ENCODE data around the gene SETD2. TPM values are rescaled to one million over a fixed set of nuclear protein-coding genes. Genes with fewer than 3 reads are reported as not detected.
"Not testable (repeated sequence)": the region's sequence is repeated elsewhere in the genome, so short reads cannot be mapped to it uniquely, and the experiment has no call there.

Gene SETD2
- polyA plus RNA-seq (2012; ENCODE audit: missing spikeins), result 23.5 TPM

- TF ChIP-seq TAF1 (IDR thresholded peaks at IDR 0.05; ENCODE audit: borderline replicate concordance, low read depth, low read length) (no peak), POLR2A (IDR thresholded peaks at IDR 0.05; ENCODE audit: low read depth, low read length) (no peak), POLR2AphosphoS5 (IDR thresholded peaks at IDR 0.05; ENCODE audit: low read depth, low read length) (no peak)
- DNase-seq (ENCODE audit: insufficient read length) (peak; percentile 77), FAIRE-seq (peak; percentile 97)
These were observed at the start of gene SETD2 for GRCh38 chr3:47164007-47164881. TSS of gene SETD2 (minus strand) at chr3:47164113. CDS start at chr3:47163924, 189 bp downstream.

- no peak for FAIRE-seq
- TF ChIP-seq POLR2A (IDR thresholded peaks at IDR 0.05; ENCODE audit: low read depth, low read length) (no peak), POLR2AphosphoS5 (IDR thresholded peaks at IDR 0.05; ENCODE audit: low read depth, low read length) (no peak), TAF1 (IDR thresholded peaks at IDR 0.05; ENCODE audit: borderline replicate concordance, low read depth, low read length) (no peak)
- no peak for DNase-seq (ENCODE audit: insufficient read length)
These were observed 47.0 kb upstream of the SETD2 start for GRCh38 chr3:47210863-47211405.

- FAIRE-seq; DNase-seq (ENCODE audit: insufficient read length): not testable (repeated sequence)
These were observed 42.1 kb upstream of the SETD2 start for GRCh38 chr3:47206022-47206421.

- DNase-seq (ENCODE audit: insufficient read length) (no peak), FAIRE-seq (no peak)
- TF ChIP-seq POLR2AphosphoS5 (IDR thresholded peaks at IDR 0.05; ENCODE audit: low read depth, low read length) (no peak), POLR2A (IDR thresholded peaks at IDR 0.05; ENCODE audit: low read depth, low read length) (no peak), TAF1 (IDR thresholded peaks at IDR 0.05; ENCODE audit: borderline replicate concordance, low read depth, low read length) (no peak)
These were observed 41.0 kb upstream of the SETD2 start for GRCh38 chr3:47204875-47205274.

GRCh38 chr3:47202542-47202941 is 38.6 kb upstream of the SETD2 start:
- FAIRE-seq, result no peak
- no peak for TF ChIP-seq POLR2AphosphoS5 (IDR thresholded peaks at IDR 0.05; ENCODE audit: low read depth, low read length)
- no peak for TF ChIP-seq TAF1 (IDR thresholded peaks at IDR 0.05; ENCODE audit: borderline replicate concordance, low read depth, low read length)
- no peak for TF ChIP-seq POLR2A (IDR thresholded peaks at IDR 0.05; ENCODE audit: low read depth, low read length)
- DNase-seq (ENCODE audit: insufficient read length), result no peak

- no peak for DNase-seq (ENCODE audit: insufficient read length)
- no peak for FAIRE-seq
- no peak for TF ChIP-seq TAF1 (IDR thresholded peaks at IDR 0.05; ENCODE audit: borderline replicate concordance, low read depth, low read length)
- TF ChIP-seq POLR2AphosphoS5 (IDR thresholded peaks at IDR 0.05; ENCODE audit: low read depth, low read length), result no peak
- TF ChIP-seq POLR2A (IDR thresholded peaks at IDR 0.05; ENCODE audit: low read depth, low read length), result no peak
These were observed 33.4 kb upstream of the SETD2 start for GRCh38 chr3:47197287-47197686.

- FAIRE-seq (no peak), DNase-seq (ENCODE audit: insufficient read length) (no peak)
- TF ChIP-seq POLR2AphosphoS5 (IDR thresholded peaks at IDR 0.05; ENCODE audit: low read depth, low read length) (no peak), POLR2A (IDR thresholded peaks at IDR 0.05; ENCODE audit: low read depth, low read length) (no peak), TAF1 (IDR thresholded peaks at IDR 0.05; ENCODE audit: borderline replicate concordance, low read depth, low read length) (no peak)
These were observed 31.1 kb upstream of the SETD2 start for GRCh38 chr3:47194994-47195393.

- TF ChIP-seq TAF1 (IDR thresholded peaks at IDR 0.05; ENCODE audit: borderline replicate concordance, low read depth, low read length), result no peak
- DNase-seq (ENCODE audit: insufficient read length) (no peak), FAIRE-seq (no peak)
These were observed 30.3 kb upstream of the SETD2 start for GRCh38 chr3:47193871-47194859.

- no peak for FAIRE-seq
- no peak for DNase-seq (ENCODE audit: insufficient read length)
- TF ChIP-seq POLR2A (IDR thresholded peaks at IDR 0.05; ENCODE audit: low read depth, low read length) (no peak), POLR2AphosphoS5 (IDR thresholded peaks at IDR 0.05; ENCODE audit: low read depth, low read length) (no peak), TAF1 (IDR thresholded peaks at IDR 0.05; ENCODE audit: borderline replicate concordance, low read depth, low read length) (no peak)
These were observed 22.4 kb upstream of the SETD2 start for GRCh38 chr3:47186285-47186684.

- not testable (repeated sequence) for FAIRE-seq; DNase-seq (ENCODE audit: insufficient read length)
These were observed 17.8 kb upstream of the SETD2 start for GRCh38 chr3:47181685-47182084.

- not testable (repeated sequence) for FAIRE-seq; DNase-seq (ENCODE audit: insufficient read length)
These were observed 16.1 kb upstream of the SETD2 start for GRCh38 chr3:47180011-47180410.

- no peak for TF ChIP-seq POLR2AphosphoS5 (IDR thresholded peaks at IDR 0.05; ENCODE audit: low read depth, low read length)
- TF ChIP-seq POLR2A (IDR thresholded peaks at IDR 0.05; ENCODE audit: low read depth, low read length), result no peak
- TF ChIP-seq TAF1 (IDR thresholded peaks at IDR 0.05; ENCODE audit: borderline replicate concordance, low read depth, low read length), result no peak
- FAIRE-seq (no peak), DNase-seq (ENCODE audit: insufficient read length) (no peak)
These were observed 12.7 kb upstream of the SETD2 start for GRCh38 chr3:47176582-47176981.

All from GM12892 (cell line).